Measurements from ENCODE around the gene PLOD1. TPM values are rescaled to one million over a fixed set of nuclear protein-coding genes. Genes with fewer than 3 reads are reported as not detected.

Gene PLOD1
- total RNA-seq, 1 donor from 2014 or later = 477 TPM

DNA sequence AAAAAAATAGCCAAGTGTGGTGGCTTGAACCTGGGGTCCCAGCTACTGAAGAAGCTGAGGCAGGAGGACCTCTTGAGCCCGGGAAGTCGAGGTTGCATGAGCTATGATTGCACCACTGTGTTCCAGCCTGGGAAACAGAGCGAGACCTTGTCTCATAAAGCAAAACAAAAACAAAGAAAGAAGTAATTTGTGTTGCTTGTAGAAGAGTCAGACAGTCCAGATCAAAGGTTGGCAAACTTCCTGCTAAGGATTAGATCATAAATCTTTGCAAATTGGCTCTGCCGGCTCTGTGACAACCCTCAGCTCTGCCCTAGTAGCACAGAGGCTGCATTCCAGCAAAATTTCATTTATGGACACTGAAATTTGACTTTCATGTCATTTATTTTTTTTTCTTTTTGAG, 26.7 kb downstream of the PLOD1 start:
- Mint-ChIP-seq H3K36me3 (ENCODE audit: low read depth) (peaks cover 30% of the 10 kb centered on the region), H3K4me1 (ENCODE audit: low read depth) (no peaks in the 10 kb centered on the region), H3K27me3 (ENCODE audit: low read depth) (no peaks in the 10 kb centered on the region), H3K4me3 (ENCODE audit: unreplicated experiment) (no peak overlapping the region), H3K9me3 (ENCODE audit: low read depth) (no peaks in the 10 kb centered on the region), H3K27ac (ENCODE audit: unreplicated experiment) (no peak overlapping the region)
- DNase-seq (ENCODE audit: low spot score) = no peak
- TF ChIP-seq, protein P1, sequence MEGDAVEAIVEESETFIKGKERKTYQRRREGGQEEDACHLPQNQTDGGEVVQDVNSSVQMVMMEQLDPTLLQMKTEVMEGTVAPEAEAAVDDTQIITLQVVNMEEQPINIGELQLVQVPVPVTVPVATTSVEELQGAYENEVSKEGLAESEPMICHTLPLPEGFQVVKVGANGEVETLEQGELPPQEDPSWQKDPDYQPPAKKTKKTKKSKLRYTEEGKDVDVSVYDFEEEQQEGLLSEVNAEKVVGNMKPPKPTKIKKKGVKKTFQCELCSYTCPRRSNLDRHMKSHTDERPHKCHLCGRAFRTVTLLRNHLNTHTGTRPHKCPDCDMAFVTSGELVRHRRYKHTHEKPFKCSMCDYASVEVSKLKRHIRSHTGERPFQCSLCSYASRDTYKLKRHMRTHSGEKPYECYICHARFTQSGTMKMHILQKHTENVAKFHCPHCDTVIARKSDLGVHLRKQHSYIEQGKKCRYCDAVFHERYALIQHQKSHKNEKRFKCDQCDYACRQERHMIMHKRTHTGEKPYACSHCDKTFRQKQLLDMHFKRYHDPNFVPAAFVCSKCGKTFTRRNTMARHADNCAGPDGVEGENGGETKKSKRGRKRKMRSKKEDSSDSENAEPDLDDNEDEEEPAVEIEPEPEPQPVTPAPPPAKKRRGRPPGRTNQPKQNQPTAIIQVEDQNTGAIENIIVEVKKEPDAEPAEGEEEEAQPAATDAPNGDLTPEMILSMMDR (IDR thresholded peaks at IDR 0.05) = no peak

- no peak overlapping the region for H3K4me3 Mint-ChIP-seq (ENCODE audit: unreplicated experiment)
- TF ChIP-seq, protein P1 (IDR thresholded peaks at IDR 0.05) = no peak
- no peaks in the 10 kb centered on the region for H3K4me1 Mint-ChIP-seq (ENCODE audit: low read depth)
- H3K27ac Mint-ChIP-seq (ENCODE audit: unreplicated experiment) = no peak overlapping the region
- no peaks in the 10 kb centered on the region for H3K27me3 Mint-ChIP-seq (ENCODE audit: low read depth)
- DNase-seq (ENCODE audit: low spot score) = no peak
- H3K9me3 Mint-ChIP-seq (ENCODE audit: low read depth) = no peaks in the 10 kb centered on the region
- H3K36me3 Mint-ChIP-seq (ENCODE audit: low read depth) = peaks cover 26% of the 10 kb centered on the region
These were observed 29.1 kb downstream of the PLOD1 start for GRCh38 chr1:11963622-11964021.

DNA sequence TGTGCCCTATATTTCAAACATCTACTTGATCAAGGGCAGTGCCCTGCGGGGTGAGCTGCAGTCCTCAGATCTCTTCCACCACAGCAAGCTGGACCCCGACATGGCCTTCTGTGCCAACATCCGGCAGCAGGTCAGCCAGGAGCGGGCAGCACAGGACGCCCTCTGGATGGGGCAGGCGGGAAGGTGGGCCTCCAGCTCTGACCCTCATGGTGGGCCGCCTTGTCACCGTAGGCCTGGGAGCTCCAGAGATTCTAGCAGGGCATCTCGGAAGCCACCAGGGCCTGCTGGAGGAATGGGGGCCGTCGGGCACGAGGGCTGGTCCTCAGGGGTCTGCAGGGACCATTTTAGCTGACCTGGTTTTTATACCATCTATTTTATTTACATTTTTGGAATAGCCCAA, 30.1 kb downstream of the PLOD1 start:
- Mint-ChIP-seq H3K27ac (ENCODE audit: unreplicated experiment) (no peak overlapping the region), H3K9me3 (ENCODE audit: low read depth) (no peaks in the 10 kb centered on the region), H3K4me1 (ENCODE audit: low read depth) (no peaks in the 10 kb centered on the region), H3K36me3 (ENCODE audit: low read depth) (peaks cover 26% of the 10 kb centered on the region), H3K4me3 (ENCODE audit: unreplicated experiment) (no peak overlapping the region), H3K27me3 (ENCODE audit: low read depth) (no peaks in the 10 kb centered on the region)
- no peak for DNase-seq (ENCODE audit: low spot score)
- TF ChIP-seq, protein P1 (IDR thresholded peaks at IDR 0.05) = no peak

- H3K4me3 Mint-ChIP-seq (ENCODE audit: unreplicated experiment) = no peak overlapping the region
- H3K4me1 Mint-ChIP-seq (ENCODE audit: low read depth) = no peaks in the 10 kb centered on the region
- H3K9me3 Mint-ChIP-seq (ENCODE audit: low read depth) = no peaks in the 10 kb centered on the region
- H3K36me3 Mint-ChIP-seq (ENCODE audit: low read depth) = peaks cover 28% of the 10 kb centered on the region
- TF ChIP-seq, protein P1 (IDR thresholded peaks at IDR 0.05) = peak; percentile 61
- no peak overlapping the region for H3K27ac Mint-ChIP-seq (ENCODE audit: unreplicated experiment)
- no peak for DNase-seq (ENCODE audit: low spot score)
- H3K27me3 Mint-ChIP-seq (ENCODE audit: low read depth) = no peaks in the 10 kb centered on the region
These were observed 32.6 kb downstream of the PLOD1 start for GRCh38 chr1:11967028-11967547.

- no peak overlapping the region for H3K27ac Mint-ChIP-seq (ENCODE audit: unreplicated experiment)
- no peaks in the 10 kb centered on the region for H3K4me1 Mint-ChIP-seq (ENCODE audit: low read depth)
- DNase-seq (ENCODE audit: low spot score) = no peak
- no peak overlapping the region for H3K4me3 Mint-ChIP-seq (ENCODE audit: unreplicated experiment)
- no peaks in the 10 kb centered on the region for H3K27me3 Mint-ChIP-seq (ENCODE audit: low read depth)
- H3K36me3 Mint-ChIP-seq (ENCODE audit: low read depth) = peaks cover 32% of the 10 kb centered on the region
- TF ChIP-seq, protein P1 (IDR thresholded peaks at IDR 0.05) = no peak
- H3K9me3 Mint-ChIP-seq (ENCODE audit: low read depth) = no peaks in the 10 kb centered on the region
These were observed 36.1 kb downstream of the PLOD1 start for GRCh38 chr1:11970441-11971185.

Data from chondrocyte (in vitro differentiated cells).